HG03575 (cell line): ENCODE results near the gene PPM1G.

ENCODE experiments used
- ATAC-seq: cut with Tn5 transposase; IDR thresholded peaks from one replicate; pipeline ENCODE4 v1.9.1; 2021; ENCODE audit not compliant: unreplicated experiment, insufficient number of reproducible peaks, low FRiP score; ENCODE audit errors: extremely low read depth

PPM1G gene

DNA sequence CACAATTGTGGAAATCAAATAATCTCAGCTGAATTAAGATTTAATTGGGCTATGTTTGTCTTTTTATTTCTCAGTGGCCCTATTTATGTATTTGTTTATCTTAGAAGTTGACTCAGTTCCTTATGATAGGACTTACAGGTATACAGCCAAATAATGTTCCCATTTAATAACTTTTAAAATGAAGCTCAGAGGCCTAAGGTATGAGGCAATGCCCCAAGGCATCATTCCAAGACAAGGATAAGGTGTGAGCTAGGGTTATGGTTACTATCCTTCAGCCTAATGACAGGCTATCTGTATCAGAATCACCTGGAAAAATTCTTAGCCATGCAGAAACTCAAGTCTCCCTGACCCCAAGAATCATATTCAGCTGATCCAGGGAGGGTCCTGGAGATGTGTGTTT, 11.6 kb upstream of the PPM1G start:
- no peak for ATAC-seq

DNA sequence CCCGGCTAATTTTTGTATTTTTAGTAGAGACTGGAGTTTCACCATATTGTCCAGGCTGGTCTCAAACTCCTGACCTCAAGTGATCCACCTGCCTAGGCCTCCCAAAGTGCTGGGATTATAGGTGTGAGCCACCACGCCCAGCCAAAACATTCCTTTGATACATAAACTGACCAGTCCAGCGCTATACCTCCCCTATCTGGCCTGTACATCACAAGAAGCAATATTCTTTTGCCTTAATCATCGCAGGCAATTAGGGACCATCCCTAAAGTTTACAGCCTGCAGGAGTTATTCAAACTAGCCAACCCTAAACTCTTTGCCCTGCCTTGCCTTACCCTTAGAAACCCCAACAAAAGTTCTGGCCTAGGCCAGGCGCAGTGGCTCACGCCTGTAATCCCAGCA, 6.8 kb upstream of the PPM1G start:
- ATAC-seq = no peak

DNA sequence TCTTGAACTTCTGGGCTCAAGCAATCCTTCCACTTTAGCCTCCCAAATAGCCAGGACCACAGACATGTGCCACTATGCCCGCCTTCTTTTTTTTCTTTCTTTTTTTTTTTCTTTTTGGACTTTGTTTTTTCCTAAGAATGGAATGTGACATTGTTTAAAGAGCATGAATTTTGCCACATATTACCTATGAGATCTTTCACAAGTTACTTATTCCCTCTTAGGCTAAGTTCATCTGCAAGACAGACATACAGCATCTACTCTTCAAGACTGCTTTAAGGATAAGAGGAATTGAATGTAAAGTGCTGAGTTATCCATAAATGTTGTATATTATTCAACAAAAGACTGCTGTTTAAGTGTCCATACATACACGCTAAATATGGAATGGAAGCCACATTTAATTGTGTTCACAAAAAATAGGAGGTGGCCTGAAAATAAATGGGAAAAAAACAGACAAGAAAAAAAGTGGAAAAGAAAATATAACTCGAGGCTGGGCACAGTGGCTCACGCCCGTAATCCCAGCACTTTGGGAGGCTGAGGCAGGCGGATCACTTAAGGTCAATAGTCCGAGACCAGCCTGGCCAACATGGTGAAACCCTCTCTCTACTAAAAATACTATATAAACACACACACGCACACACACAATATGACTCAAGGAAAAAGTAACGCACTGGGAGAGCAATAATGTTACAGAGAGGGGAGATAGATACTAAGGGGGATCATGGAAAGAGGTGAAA, 3.2 kb upstream of the PPM1G start:
- ATAC-seq = no peak

DNA sequence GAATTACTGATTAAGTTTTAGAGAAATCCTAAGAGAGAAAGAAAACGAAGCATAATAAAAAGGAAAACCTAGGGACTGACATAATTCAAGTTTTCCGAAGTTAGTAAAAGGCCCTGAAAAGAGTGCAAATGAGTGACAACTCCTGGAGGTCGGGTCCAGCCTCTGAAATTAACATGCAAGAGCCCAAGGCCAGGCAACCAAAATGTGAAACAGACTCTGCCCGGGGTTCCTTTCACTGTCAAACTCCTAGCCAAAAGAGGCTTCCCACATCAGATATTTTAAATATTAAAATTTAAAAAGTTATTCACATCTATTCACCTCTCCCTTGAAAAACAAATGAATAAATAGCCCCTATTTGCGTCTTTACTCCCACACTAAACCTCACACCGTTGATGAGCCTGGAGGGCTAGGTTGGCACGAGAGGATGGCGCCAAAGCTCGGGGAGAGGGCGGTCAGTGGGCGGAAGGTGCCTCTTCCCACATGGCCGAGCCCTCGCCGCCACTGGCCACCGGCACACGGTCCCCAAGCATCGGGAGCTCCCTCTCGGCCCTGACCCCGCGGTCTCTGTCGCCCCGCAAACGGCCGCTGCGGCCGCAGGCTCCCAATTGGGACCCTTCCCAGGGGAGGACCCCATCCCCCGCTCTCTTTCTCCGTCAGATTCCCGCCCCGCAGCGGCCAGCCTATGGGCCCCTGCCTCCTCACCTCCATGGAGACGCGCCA, 630 bp downstream of the PPM1G start:
- no peak for ATAC-seq

DNA sequence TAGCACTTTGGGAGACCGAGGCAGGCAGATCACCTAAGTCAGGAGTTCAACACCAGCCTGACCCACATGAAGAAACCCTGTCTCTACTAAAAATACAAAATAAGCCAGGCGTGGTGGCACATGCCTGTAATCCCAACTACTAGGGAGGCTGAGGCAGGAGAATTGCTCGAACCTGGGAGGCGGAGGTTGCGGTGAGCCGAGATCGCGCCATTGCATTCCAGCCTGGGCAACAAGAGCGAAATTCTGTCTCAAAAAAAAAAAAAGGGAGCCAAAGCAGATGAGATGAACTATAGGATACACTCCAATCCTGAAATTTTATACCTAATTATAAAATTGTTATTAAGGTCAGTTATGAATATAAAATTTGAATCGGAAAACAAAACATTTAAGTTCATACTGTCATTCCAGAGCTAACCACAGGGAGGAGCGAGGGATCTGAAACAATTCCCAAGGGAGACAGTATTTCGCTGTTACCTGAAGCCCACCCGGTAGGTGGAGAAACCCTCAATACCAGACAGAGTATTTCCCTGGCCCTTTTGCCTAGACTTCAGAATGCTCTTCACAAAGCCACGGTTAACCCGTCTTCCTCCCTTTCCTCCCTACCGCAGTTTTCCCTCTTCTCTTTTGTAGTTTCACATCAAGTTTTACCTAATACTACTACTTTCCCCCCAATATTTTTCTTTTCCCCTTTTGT, 1.4 kb downstream of the PPM1G start:
- ATAC-seq = no peak

DNA sequence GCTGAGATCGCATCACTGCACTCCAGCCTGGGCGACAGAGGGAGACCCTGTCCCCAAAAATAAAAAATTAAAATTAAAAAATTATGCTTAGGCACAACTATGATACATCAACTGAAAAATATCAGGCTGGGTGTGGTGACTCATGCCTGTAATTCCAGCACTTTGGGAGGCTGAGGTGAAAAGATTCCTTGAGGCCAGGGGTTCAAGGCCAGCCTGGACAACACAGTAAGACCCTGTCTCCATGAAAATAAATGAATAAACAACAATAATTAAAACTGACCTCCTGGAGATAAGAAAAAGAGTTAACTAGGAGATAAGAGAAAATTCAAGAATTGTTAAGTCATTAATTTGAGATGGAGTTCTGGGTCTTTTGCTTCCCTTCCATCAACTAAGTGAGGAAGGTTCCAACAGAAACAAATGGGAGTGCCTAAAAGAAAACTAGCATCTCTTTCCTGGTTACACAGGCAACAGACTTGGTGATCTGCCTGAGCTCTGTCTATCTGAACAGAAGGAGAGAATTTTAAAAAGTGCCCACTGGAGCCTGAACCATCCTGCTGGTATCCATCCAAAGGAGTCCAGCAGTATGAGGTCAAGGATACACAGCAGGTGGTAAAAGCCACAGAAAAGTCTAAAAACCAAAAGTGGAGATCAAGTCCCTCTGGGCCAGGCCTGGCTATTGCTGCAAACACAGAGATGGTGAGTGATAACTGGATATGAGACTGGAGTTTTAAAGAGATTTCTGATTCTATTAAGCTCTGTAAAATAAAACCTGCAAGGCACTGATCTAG, 8.8 kb downstream of the PPM1G start:
- ATAC-seq = no peak

DNA sequence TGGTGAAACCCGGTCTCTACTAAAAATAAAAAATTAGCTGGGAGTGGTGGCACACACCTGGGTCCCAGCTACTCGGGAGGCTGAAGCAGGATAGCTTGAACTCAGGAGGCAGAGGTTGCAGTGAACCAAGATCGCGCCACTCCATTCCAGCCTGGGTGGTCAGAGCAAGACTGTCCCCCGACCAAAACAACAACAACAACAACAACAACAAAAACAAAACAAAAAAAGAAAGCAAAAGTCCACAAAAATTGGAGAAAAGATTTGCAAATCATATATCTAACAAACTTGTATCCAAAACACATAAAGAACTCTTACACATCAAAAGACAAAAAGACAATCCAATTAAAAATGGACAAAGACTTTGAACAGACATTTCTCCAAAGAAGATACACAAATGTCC, 10.4 kb downstream of the PPM1G start:
- no peak for ATAC-seq

DNA sequence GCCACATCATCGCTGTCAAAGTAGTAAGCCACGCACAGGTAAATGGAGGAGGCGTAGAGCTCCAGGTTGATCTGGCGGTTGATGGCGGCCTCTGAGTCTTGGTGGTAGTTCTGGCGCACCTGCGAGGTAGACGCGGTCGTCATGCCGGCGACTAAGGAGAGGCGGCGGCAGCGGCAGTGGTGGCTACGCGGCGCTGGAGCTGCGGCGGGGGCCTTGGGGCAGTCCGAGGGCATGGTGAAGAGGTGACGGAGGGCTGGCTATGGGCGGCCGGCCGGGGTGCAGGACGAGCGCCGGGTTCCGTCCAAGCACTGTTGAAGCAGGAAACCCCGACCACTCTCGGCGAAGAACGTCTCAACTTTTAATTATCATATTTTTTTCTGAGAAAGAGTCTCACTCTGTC, 16.2 kb downstream of the PPM1G start:
- ATAC-seq = no peak

DNA sequence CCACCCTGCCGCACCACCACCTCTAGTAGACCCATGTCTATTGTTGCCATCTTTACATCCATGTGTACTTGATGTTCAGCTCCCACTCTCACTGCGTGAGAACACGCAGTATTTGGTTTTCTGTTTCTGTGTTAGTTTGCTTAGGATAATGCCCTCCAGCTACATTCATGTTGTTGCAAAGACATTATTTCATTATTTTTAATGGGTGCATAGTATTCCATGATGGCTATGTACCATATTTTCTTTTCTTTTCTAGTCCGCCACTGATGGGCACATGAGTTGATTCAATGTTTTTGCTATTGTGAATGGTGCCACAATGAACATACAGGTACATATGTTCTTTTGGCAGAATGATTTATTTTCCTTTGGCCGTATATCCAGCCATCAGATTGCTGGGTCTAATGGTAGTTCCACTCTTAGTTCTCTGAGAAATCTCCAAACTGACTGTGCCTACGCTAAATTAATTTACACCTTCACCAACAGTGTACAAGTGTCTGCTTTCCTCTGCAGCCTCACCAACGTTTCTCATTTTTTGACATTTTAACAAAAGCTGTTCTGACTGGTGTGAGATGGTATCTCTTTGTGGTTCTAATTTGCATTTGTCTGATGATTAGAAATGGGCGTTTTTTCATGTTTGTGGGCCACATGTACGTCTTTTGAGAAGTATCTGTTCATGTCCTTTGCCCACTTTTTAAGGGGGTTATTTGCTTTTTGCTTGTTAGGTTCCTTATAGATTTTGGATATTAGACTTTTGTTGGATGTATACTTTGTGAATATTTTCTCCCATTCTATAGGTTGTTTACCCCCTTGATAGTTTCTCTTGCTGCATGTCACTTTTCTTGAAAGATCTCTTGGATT, 18.3 kb downstream of the PPM1G start:
- ATAC-seq = no peak

DNA sequence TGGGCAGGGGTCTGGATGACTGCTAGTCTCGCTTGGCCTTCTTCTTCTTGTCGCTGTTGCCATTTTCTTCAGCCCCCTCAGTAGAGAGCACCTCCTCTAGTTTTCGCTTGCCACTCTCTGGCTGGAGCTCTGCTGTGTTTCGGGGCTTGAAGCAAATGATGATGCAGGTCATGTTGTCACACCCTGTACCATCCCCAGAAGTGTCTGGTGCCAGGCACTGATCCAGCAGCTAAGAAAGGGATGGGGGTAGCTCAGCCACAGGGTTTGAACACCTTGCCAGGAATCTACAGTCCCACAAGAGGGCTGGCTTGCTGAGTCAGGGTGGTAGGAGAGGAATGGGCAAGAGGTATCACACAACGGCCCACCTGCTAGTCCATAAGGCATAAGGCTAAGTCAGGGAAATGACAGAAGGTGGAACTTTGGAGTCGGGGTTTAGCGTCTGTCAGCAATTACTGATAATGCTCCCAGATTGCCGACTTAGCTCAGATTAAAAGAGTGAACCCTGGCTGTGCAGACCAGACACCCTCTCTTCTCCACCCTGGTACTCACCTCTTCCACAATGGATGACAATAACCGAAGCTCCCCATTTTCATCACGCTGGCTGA, 27.7 kb downstream of the PPM1G start:
- ATAC-seq = no peak

DNA sequence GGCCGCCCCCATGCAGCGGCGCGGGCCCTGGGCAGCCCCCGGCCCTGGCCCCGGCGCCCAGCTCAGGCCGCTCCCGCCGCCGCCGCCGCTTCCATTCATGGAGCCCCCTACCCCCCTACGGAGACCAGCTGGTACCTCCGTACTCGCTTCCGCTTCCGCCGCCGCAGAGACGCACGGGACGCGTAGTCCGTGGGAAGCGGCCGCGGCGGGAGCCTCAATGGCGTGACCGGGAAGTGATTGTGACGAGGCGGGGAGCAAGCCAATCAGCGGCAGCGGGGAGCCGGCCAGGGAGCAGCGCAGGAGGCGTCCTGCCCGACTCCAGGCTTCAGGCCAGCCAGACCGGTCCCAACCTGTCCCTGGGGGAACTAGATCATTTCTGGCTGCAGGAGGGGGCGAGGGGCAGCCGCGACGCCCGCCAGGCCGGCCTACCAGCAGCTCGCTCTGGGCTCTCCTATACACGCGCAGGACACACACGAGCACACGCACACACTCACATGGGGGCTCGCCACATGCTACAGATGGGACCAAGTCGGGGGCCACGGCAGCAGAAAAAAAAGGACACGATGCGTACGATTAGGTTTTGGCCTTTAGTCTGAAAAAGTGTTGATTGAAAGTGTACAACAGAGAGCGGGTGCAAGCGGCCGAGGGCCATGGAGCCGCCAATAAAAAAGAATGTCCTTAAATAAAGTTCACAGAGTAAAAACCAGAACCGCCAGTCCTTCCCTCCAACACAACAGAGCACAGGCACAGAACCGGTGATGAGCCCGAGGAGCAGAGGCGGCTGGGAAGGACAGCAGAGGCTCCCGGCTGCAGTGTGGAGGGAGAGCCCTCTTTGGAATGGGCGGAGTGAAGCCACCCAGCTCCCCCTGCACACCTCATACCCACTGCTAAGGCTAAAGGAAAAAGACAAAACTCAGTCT, 28.5 kb downstream of the PPM1G start, which contains the start of gene ZNF513:
Gene ZNF513, minus strand, starts transcription at position 109 of the 920 bp plus-strand sequence. CDS start 208 bp downstream, outside the sequence.
- no peak for ATAC-seq

DNA sequence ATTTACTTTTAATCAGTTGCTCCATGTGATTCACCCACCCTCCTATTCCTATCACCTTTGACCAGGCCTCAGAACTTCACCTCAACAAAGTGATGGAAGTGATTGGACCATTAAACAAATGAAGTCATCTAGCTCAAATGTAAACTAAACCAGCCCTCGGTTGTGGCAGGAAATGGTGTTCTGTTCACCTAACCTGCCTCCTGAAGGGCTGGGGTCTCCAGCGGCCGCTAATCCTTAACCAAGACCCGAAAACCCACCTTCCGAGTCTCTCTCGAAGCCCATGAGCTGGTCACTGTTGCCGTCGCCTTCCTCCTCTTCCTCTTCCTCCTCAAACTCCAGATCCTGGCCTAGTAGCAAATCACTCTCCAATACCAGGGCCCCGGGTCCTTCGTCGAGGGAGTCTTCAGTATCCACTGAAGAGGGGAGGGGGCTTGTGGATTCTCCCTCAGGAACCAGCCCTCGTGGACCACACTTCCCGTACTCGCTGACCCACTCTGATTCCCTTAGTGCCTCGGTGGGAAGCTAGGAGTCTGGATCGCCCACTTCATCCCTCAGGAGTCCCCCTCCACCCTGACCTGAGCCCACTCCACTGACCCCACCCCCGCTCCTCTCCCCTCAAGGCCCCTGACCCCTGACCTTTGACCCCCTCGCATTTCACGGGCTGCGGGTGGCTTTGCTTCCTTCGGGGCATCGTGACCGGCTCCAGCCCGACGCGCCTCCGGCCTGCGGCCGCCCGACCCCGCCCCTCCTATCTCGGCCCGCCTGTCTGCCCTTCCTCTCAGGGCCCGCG, 29.4 kb downstream of the PPM1G start:
- ATAC-seq = no peak

DNA sequence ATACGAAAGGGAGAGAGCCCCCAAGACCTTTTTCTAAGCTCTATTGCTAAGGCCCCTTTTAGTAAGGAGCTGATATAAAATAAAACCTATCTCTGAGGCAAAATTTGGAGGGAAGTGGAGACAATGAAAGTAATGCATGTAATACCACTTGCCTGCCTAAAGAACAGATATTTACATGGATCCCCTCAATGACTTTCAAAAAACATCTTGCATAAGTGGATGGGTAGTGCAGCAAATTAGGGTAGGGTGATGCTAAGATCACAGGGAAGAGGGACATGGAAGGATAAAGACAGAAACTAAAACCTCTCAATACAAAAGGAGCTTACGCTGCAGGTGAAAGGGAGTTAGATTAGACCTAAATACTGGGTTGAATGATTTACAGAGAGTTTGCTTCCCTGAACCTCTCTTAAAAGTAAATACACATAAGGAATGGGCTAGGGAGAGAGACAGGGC, 30.0 kb downstream of the PPM1G start:
- no peak for ATAC-seq

DNA sequence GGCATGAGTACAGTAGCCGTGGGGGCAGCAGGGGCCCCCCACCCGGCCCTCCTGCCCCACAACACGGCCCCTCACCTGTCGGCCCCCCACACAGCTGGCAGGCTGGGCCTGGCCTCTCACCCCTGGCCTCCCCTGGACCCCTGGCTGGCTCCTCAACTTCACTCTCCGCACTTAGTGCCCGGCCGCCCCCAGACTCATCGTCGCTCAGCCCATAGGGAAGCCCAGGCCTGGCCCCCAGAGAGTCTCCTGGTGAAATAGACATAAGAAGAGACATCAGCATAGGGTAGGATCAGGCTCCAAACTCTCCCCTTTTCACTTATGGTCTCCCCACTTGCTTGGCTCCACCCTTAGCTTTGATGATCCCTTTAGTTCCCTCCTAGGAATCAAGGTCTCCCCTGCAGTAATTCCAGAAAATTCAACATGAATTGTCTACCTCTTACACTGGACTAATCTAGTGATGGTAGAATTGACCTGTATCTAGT, 30.5 kb downstream of the PPM1G start:
- no peak for ATAC-seq

DNA sequence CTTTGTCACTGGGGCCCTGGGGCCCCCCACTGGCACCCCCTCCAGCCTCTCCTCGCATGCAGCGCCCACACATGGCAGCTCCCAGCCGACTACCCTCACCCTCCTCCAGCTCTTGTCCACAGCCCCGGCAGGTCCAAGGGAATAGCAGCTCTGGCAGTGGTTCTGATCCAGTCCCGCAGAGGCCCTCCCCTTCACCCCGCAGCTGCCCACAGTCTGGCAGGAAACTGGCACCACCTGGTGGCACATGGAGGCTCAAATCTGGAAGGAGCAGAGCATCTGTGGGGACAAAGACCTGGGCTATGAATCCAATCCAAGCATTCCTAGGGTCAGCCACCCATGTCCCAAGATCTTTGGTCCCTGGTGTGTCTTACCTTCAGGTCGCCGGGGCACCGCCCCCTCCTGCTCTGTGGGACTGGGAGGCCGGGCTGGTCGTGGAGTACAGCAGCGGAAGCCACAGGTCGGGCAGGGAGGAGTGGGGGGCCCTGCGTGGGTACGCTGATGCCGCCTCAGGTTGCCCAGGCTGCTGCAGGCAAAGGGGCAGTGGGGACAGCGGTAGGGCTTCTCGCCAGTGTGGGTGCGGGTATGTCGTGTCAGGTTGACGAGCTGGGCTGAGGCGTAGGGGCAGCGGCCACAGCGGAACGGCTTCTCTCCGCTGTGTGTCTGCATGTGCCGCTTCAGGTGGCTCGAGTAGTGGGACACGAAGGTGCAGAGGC, 31.1 kb downstream of the PPM1G start:
- ATAC-seq = no peak
